SH-SY5Y (cell line): Measurements from ENCODE around the gene KLHL42.

ENCODE experiments used
- GATA2 ChIP-seq: IDR thresholded peaks from 2 replicates; pipeline ENCODE4 v1.6.1; 2011; ENCODE audit warnings: mild to moderate bottlenecking, low read depth, low read length
- GATA3 ChIP-seq: IDR thresholded peaks from 2 replicates; pipeline ENCODE4 v1.6.1; 2011; ENCODE audit warnings: low read depth, mild to moderate bottlenecking, low read length, moderate library complexity

DNA sequence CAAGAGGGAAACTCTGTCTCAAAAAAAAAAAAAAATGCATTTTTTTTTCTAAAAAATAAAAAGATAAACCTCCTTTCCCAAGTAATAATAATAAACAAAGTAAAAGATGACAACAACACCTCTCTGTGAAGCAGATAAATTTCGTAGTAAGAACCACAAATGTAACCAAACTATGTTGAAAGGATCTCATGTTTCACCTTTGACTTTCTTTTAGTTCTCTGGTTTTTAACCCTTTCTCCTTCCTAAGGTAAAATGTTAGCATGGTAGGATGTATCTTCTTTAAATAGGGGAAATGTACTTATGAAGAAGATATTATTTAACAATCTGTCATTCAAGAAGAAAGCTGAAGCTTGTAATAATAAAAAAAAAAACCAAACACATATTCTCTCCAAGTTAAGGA, 1.8 kb upstream of the KLHL42 start:
- TF ChIP-seq GATA3 (no peak), GATA2 (no peak)
